GM21515 (cell line): ENCODE data around the gene ACOXL.
A peak's percentile ranks its signal among the peaks of the same experiment; 100 is the strongest.
"Not testable (repeated sequence)": the region's sequence is repeated elsewhere in the genome, so short reads cannot be mapped to it uniquely, and the experiment has no call there.

Source experiments
- ATAC-seq: cut with Tn5 transposase; IDR thresholded peaks from one replicate; pipeline ENCODE4 v1.9.1; 2021; ENCODE audit not compliant: unreplicated experiment

The ACOXL gene

GRCh38 chr2:110852541-110853263 is 120.3 kb downstream of the ACOXL start:
- no peak for ATAC-seq

- ATAC-seq = no peak
Measured at GRCh38 chr2:110853516-110853915, 121.1 kb downstream of the ACOXL start.

- no peak for ATAC-seq
Measured at GRCh38 chr2:110853948-110854347, 121.6 kb downstream of the ACOXL start.

GRCh38 chr2:110854355-110855081 is 122.1 kb downstream of the ACOXL start:
- ATAC-seq = no peak

GRCh38 chr2:110855841-110856240 is 123.5 kb downstream of the ACOXL start:
- ATAC-seq = not testable (repeated sequence)

GRCh38 chr2:110858135-110858725 is 125.9 kb downstream of the ACOXL start:
- ATAC-seq = peak; percentile 90

GRCh38 chr2:110858993-110859701 is 126.8 kb downstream of the ACOXL start:
- ATAC-seq = no peak

GRCh38 chr2:110860630-110861029 is 128.3 kb downstream of the ACOXL start:
- ATAC-seq = no peak

- no peak for ATAC-seq
Measured at GRCh38 chr2:110861616-110862260, 129.4 kb downstream of the ACOXL start.

- no peak for ATAC-seq
Measured at GRCh38 chr2:110863726-110864125, 131.4 kb downstream of the ACOXL start.

- no peak for ATAC-seq
Measured at GRCh38 chr2:110864176-110864575, 131.8 kb downstream of the ACOXL start.

- no peak for ATAC-seq
Measured at GRCh38 chr2:110864731-110865130, 132.4 kb downstream of the ACOXL start.

- ATAC-seq = peak; percentile 89
Measured at GRCh38 chr2:110865188-110865587, 132.8 kb downstream of the ACOXL start.

GRCh38 chr2:110866045-110866444 is 133.7 kb downstream of the ACOXL start:
- no peak for ATAC-seq

- ATAC-seq = no peak
Measured at GRCh38 chr2:110866466-110866865, 134.1 kb downstream of the ACOXL start.

- ATAC-seq = no peak
Measured at GRCh38 chr2:110867078-110867477, 134.7 kb downstream of the ACOXL start.

GRCh38 chr2:110868971-110869370 is 136.6 kb downstream of the ACOXL start:
- no peak for ATAC-seq

- no peak for ATAC-seq
Measured at GRCh38 chr2:110869472-110870446, 137.4 kb downstream of the ACOXL start.

GRCh38 chr2:110870545-110870944 is 138.2 kb downstream of the ACOXL start:
- ATAC-seq = no peak

- ATAC-seq = no peak
Measured at GRCh38 chr2:110871637-110872036, 139.3 kb downstream of the ACOXL start.
